ENCODE data around the gene NHP2.
A peak's percentile ranks its signal among the peaks of the same experiment; 100 is the strongest.

Gene NHP2

DNA sequence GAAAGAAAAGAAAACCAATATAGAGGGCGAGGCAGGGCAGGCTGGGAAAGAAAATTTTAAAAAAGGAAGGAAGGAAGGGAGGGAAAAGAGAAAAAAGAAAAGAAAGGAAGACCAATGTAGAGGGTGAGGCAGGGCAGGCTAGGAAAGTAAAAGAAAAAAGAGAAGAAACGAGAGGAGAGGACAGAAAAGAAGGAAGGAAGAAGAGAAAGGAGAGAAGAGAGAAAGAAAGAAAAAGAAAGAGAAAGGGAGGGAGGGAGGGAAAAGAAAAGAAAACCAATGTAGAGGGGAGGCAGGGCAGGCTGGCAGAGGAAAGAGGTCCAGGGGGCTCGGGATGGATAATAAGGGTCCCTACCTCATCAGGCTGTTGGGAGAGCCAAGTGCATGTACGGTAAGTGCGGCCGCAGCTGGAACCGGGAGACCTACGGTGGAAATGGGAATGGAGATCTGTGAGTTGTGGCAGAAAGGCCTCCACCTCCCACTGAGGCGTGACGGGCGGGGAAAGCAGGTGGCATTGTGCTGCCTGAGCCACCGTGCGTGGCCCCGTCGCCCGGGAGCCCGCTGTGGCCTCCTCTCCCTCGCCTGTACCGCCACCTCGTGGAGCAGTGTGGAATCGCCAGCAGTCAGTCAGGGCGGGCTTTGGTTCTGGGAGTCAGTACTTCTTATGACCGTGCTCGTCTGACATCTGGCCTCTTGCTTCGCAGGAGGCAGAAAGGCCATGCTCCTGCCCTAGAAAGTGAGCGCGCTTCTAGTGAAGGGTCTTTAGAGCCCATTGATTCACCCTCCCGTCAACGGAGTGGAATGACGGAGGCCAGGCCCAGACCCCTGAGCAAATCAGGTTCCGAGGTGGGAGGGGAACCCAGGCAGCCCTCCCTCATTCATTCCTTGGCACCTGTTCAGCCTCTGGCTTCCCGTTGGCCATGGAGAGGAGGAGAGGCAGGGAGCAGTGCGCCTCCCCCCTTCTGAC, 10.4 kb upstream of the NHP2 start:
- TF ChIP-seq, protein P1, sequence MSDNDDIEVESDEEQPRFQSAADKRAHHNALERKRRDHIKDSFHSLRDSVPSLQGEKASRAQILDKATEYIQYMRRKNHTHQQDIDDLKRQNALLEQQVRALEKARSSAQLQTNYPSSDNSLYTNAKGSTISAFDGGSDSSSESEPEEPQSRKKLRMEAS (IDR thresholded peaks at IDR 0.05), result peak; percentile 84
- TF ChIP-seq ZBTB7A (IDR thresholded peaks at IDR 0.05; ENCODE audit: low read depth) (no peak), RAD21 (IDR thresholded peaks at IDR 0.05; ENCODE audit: low read depth) (peak; percentile 97), NFIC (IDR thresholded peaks at IDR 0.05) (no peak)

DNA sequence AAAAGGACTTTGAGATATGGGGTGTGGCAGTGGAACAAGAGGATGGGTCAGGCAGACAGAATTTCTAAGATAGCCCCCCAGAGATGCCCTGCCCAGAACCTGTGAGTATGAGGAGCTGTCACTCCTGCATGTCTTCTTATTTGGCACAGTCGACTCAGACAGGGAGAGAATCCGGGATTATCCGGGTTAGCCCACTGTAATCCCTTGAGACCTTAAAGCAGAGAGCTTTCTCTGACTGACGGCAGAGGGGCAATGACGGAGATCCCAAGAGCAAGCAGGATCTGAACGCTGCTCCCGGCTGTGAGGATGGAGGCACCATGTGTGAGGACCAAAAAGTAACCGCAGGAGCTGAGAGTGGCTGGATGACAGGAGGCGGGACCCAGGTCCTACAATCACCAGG, 8.8 kb upstream of the NHP2 start:
- no peak for TF ChIP-seq RAD21 (IDR thresholded peaks at IDR 0.05; ENCODE audit: low read depth)
- TF ChIP-seq TCF12 (IDR thresholded peaks at IDR 0.05; ENCODE audit: low read depth), result no peak
- no peak for TF ChIP-seq YY1 (IDR thresholded peaks at IDR 0.05; ENCODE audit: low read depth)
- TF ChIP-seq EGR1 (IDR thresholded peaks at IDR 0.05), result no peak
- TF ChIP-seq, protein P2, sequence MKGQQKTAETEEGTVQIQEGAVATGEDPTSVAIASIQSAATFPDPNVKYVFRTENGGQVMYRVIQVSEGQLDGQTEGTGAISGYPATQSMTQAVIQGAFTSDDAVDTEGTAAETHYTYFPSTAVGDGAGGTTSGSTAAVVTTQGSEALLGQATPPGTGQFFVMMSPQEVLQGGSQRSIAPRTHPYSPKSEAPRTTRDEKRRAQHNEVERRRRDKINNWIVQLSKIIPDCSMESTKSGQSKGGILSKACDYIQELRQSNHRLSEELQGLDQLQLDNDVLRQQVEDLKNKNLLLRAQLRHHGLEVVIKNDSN (IDR thresholded peaks at IDR 0.05), result no peak
- no peak for TF ChIP-seq ZBTB7A (IDR thresholded peaks at IDR 0.05; ENCODE audit: low read depth)
- TF ChIP-seq TEAD4 (IDR thresholded peaks at IDR 0.05), result no peak
- TF ChIP-seq CREB1 (IDR thresholded peaks at IDR 0.05; ENCODE audit: low read depth), result no peak
- no peak for TF ChIP-seq FOXM1 (IDR thresholded peaks at IDR 0.05; ENCODE audit: borderline replicate concordance, low read depth)
- TF ChIP-seq CEBPB (IDR thresholded peaks at IDR 0.05), result no peak
- TF ChIP-seq TAF1 (IDR thresholded peaks at IDR 0.05; ENCODE audit: low read depth), result no peak
- no peak for TF ChIP-seq REST (IDR thresholded peaks at IDR 0.05; ENCODE audit: low read depth)
- no peak for TF ChIP-seq NFIC (IDR thresholded peaks at IDR 0.05)
- TF ChIP-seq, protein P1 (IDR thresholded peaks at IDR 0.05), result no peak

GRCh38 chr5:178160176-178160575, 6.5 kb upstream of the NHP2 start:
- TF ChIP-seq CEBPB (IDR thresholded peaks at IDR 0.05) (no peak), TCF12 (IDR thresholded peaks at IDR 0.05; ENCODE audit: low read depth) (no peak), NFIC (IDR thresholded peaks at IDR 0.05) (no peak), TAF1 (IDR thresholded peaks at IDR 0.05; ENCODE audit: low read depth) (no peak), EP300 (IDR thresholded peaks at IDR 0.05; ENCODE audit: borderline replicate concordance) (no peak), YY1 (IDR thresholded peaks at IDR 0.05; ENCODE audit: low read depth) (no peak), ZBTB7A (IDR thresholded peaks at IDR 0.05; ENCODE audit: low read depth) (no peak), RAD21 (IDR thresholded peaks at IDR 0.05; ENCODE audit: low read depth) (no peak), FOXM1 (IDR thresholded peaks at IDR 0.05; ENCODE audit: borderline replicate concordance, low read depth) (no peak), EGR1 (IDR thresholded peaks at IDR 0.05) (no peak), TEAD4 (IDR thresholded peaks at IDR 0.05) (no peak), REST (IDR thresholded peaks at IDR 0.05; ENCODE audit: low read depth) (no peak), CREB1 (IDR thresholded peaks at IDR 0.05; ENCODE audit: low read depth) (no peak)
- TF ChIP-seq, protein P2 (IDR thresholded peaks at IDR 0.05), result no peak
- TF ChIP-seq, protein P1 (IDR thresholded peaks at IDR 0.05), result no peak

GRCh38 chr5:178155065-178155464, 1.4 kb upstream of the NHP2 start:
- no peak for TF ChIP-seq TCF12 (IDR thresholded peaks at IDR 0.05; ENCODE audit: low read depth)
- no peak for TF ChIP-seq RAD21 (IDR thresholded peaks at IDR 0.05; ENCODE audit: low read depth)

- TF ChIP-seq TCF12 (IDR thresholded peaks at IDR 0.05; ENCODE audit: low read depth), result no peak
- TF ChIP-seq CEBPB (IDR thresholded peaks at IDR 0.05), result no peak
- TF ChIP-seq NFIC (IDR thresholded peaks at IDR 0.05), result no peak
- no peak for TF ChIP-seq RAD21 (IDR thresholded peaks at IDR 0.05; ENCODE audit: low read depth)
- TF ChIP-seq EP300 (IDR thresholded peaks at IDR 0.05; ENCODE audit: borderline replicate concordance), result no peak
- no peak for TF ChIP-seq ZBTB7A (IDR thresholded peaks at IDR 0.05; ENCODE audit: low read depth)
- TF ChIP-seq, protein P2 (IDR thresholded peaks at IDR 0.05), result no peak
- no peak for TF ChIP-seq CREB1 (IDR thresholded peaks at IDR 0.05; ENCODE audit: low read depth)
- no peak for TF ChIP-seq YY1 (IDR thresholded peaks at IDR 0.05; ENCODE audit: low read depth)
- no peak for TF ChIP-seq TEAD4 (IDR thresholded peaks at IDR 0.05)
- no peak for TF ChIP-seq EGR1 (IDR thresholded peaks at IDR 0.05)
- no peak for TF ChIP-seq TAF1 (IDR thresholded peaks at IDR 0.05; ENCODE audit: low read depth)
- TF ChIP-seq, protein P1 (IDR thresholded peaks at IDR 0.05), result no peak
- no peak for TF ChIP-seq REST (IDR thresholded peaks at IDR 0.05; ENCODE audit: low read depth)
- TF ChIP-seq FOXM1 (IDR thresholded peaks at IDR 0.05; ENCODE audit: borderline replicate concordance, low read depth), result no peak
Measured at GRCh38 chr5:178152491-178153444, 917 bp downstream of the NHP2 start.

Measured in Ishikawa (cell line).